ENCODE data around the gene ZNRD2. TPM values are rescaled to one million over a fixed set of nuclear protein-coding genes. Genes with fewer than 3 reads are reported as not detected.

ZNRD2 gene
- total RNA-seq, 1 donor from 2014 or later: 45.1 TPM

GRCh38 chr11:65553301-65554001 is 16.8 kb upstream of the ZNRD2 start:
- H3K27me3 ChIP-seq (ENCODE audit: insufficient read depth, low read length): no peaks in the 10 kb centered on the region
- H3K79me2 ChIP-seq (ENCODE audit: insufficient read depth, low read length): peaks cover 43% of the 10 kb centered on the region
- TF ChIP-seq EZH2 (IDR thresholded peaks at IDR 0.05; ENCODE audit: insufficient read depth, low read length): no peak
- peaks cover 17% of the 10 kb centered on the region for H3K36me3 ChIP-seq (ENCODE audit: insufficient read depth, low read length)
- H4K20me1 ChIP-seq (ENCODE audit: insufficient read depth, low read length): peaks cover 62% of the 10 kb centered on the region
- no peaks in the 10 kb centered on the region for H3K9me3 ChIP-seq (ENCODE audit: insufficient read depth, low read depth, low read length)
- Mint-ChIP-seq H3K36me3 (ENCODE audit: low read depth, unreplicated experiment) (peaks cover 16% of the 10 kb centered on the region), H3K27ac (ENCODE audit: unreplicated experiment) (no peak overlapping the region), H3K4me3 (ENCODE audit: unreplicated experiment) (no peak overlapping the region), H3K4me1 (ENCODE audit: low read depth, unreplicated experiment) (peaks cover 17% of the 10 kb centered on the region), H3K9me3 (ENCODE audit: unreplicated experiment) (peaks cover 3% of the 10 kb centered on the region), H3K27me3 (ENCODE audit: low read depth, unreplicated experiment) (peaks cover 27% of the 10 kb centered on the region)
- no peak overlapping the region for H3K4me3 ChIP-seq (ENCODE audit: insufficient read depth, low read depth, low read length)
- H3K9ac ChIP-seq (ENCODE audit: low read length): no peak overlapping the region
- H3K27ac ChIP-seq (ENCODE audit: low read depth, low read length): no peak overlapping the region
- H3K4me1 ChIP-seq (ENCODE audit: insufficient read depth, low read length): peaks cover 38% of the 10 kb centered on the region
- no peak for FAIRE-seq
- H2AFZ ChIP-seq (ENCODE audit: low read depth, low read length): no peak overlapping the region
- peak overlapping the region; percentile 94 for H3K4me2 ChIP-seq (ENCODE audit: low read length)
- no peak for DNase-seq (ENCODE audit: low read depth)

DNA sequence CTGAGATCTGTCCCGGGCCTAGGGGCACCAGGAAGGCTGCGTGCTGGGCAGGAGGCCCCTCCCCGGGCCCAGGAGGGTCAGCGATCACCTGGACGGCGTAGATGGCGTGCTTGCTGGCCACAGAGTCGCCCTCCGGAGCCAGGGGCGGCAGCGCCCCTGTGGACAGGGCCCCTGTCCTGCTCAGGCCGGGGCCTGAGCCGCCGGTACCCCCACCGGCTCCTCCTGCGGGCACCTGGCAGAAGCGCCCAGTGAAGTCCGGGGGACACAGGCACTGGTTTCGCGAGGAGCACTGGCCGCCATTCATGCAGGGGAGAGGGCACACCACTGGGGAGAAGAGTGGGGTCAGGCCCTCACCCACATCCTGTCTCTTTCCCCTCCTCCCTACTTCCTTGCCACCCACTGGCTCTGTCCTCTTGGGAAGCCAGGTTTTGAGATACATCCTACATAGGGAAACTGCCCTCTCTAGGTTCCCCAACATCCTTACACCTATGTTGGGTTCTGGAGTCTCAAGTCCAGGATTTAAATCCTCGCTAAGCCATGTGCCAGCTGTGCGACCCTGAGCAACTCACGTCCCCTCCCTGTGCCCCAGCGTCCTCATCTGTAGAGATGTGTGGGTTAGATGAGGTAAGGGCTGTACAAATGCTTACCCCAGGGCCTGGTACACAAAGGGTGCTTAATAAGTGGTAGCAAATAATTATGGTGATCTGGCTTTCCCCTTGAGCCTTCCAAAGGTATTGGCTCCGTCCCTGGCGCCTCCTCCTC is 16.0 kb upstream of the ZNRD2 start:
- TF ChIP-seq EZH2 (IDR thresholded peaks at IDR 0.05; ENCODE audit: insufficient read depth, low read length): no peak
- no peak for TF ChIP-seq CTCF (IDR thresholded peaks at IDR 0.05; ENCODE audit: insufficient read depth, low read depth, low read length)
- peaks cover 3% of the 10 kb centered on the region for H3K9me3 Mint-ChIP-seq (ENCODE audit: unreplicated experiment)
- Histone ChIP-seq H3K4me2 (ENCODE audit: low read length) (peak overlapping the region; percentile 94), H3K27me3 (ENCODE audit: insufficient read depth, low read length) (no peaks in the 10 kb centered on the region), H4K20me1 (ENCODE audit: insufficient read depth, low read length) (peaks cover 55% of the 10 kb centered on the region), H3K4me3 (ENCODE audit: insufficient read depth, low read depth, low read length) (no peak overlapping the region), H3K36me3 (ENCODE audit: insufficient read depth, low read length) (peaks cover 11% of the 10 kb centered on the region), H3K9me3 (ENCODE audit: insufficient read depth, low read depth, low read length) (no peaks in the 10 kb centered on the region), H3K79me2 (ENCODE audit: insufficient read depth, low read length) (peaks cover 37% of the 10 kb centered on the region), H3K4me1 (ENCODE audit: insufficient read depth, low read length) (peaks cover 46% of the 10 kb centered on the region), H3K9ac (ENCODE audit: low read length) (peak overlapping the region; percentile 32), H2AFZ (ENCODE audit: low read depth, low read length) (no peak overlapping the region), H3K27ac (ENCODE audit: low read depth, low read length) (no peak overlapping the region)
- no peak for DNase-seq (ENCODE audit: low read depth)
- H3K36me3 Mint-ChIP-seq (ENCODE audit: low read depth, unreplicated experiment): peaks cover 10% of the 10 kb centered on the region
- no peak for FAIRE-seq
- H3K4me3 Mint-ChIP-seq (ENCODE audit: unreplicated experiment): no peak overlapping the region
- peaks cover 22% of the 10 kb centered on the region for H3K27me3 Mint-ChIP-seq (ENCODE audit: low read depth, unreplicated experiment)
- H3K4me1 Mint-ChIP-seq (ENCODE audit: low read depth, unreplicated experiment): peaks cover 19% of the 10 kb centered on the region
- no peak overlapping the region for H3K27ac Mint-ChIP-seq (ENCODE audit: unreplicated experiment)

DNA sequence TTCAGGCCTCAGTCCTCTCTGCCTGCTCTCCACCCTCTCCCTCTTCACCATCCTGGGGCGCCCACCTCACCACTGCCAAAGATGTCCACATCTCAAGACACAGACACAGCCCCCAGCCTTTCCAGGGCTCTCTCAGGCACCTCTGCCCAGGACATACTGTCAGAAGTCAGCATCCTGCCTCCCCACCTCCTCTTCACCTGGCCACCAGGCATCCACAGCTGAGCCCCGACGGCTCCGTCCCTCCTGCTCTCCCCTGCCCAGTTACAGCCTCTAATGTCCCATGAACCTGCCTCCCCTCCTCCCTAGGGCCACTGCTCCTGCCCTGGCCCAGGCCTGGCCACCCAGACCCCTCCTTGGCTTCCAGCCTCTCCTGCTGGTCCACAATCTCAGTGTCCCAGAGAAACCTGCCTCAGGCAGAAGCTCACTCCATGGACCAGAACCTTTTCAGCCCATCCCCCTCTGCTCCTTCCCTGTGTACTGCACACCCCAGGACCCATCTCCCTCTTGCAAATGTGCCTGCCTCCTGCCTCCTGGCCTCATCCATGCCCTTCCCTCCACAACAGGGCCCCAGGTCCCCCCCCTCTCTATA is 15.3 kb upstream of the ZNRD2 start:
- peaks cover 22% of the 10 kb centered on the region for H3K4me1 Mint-ChIP-seq (ENCODE audit: low read depth, unreplicated experiment)
- H3K4me3 Mint-ChIP-seq (ENCODE audit: unreplicated experiment): peak overlapping the region; percentile 54
- peaks cover 21% of the 10 kb centered on the region for H3K27me3 Mint-ChIP-seq (ENCODE audit: low read depth, unreplicated experiment)
- peaks cover 53% of the 10 kb centered on the region for H3K4me1 ChIP-seq (ENCODE audit: insufficient read depth, low read length)
- H3K27me3 ChIP-seq (ENCODE audit: insufficient read depth, low read length): no peaks in the 10 kb centered on the region
- H3K36me3 ChIP-seq (ENCODE audit: insufficient read depth, low read length): peaks cover 10% of the 10 kb centered on the region
- peaks cover 37% of the 10 kb centered on the region for H3K79me2 ChIP-seq (ENCODE audit: insufficient read depth, low read length)
- no peak for FAIRE-seq
- no peak for DNase-seq (ENCODE audit: low read depth)
- H3K9ac ChIP-seq (ENCODE audit: low read length): peak overlapping the region; percentile 32
- peaks cover 10% of the 10 kb centered on the region for H3K36me3 Mint-ChIP-seq (ENCODE audit: low read depth, unreplicated experiment)
- peaks cover 3% of the 10 kb centered on the region for H3K9me3 Mint-ChIP-seq (ENCODE audit: unreplicated experiment)
- peak overlapping the region; percentile 94 for H3K4me2 ChIP-seq (ENCODE audit: low read length)
- no peaks in the 10 kb centered on the region for H3K9me3 ChIP-seq (ENCODE audit: insufficient read depth, low read depth, low read length)
- no peak for TF ChIP-seq CTCF (IDR thresholded peaks at IDR 0.05; ENCODE audit: insufficient read depth, low read depth, low read length)
- no peak for TF ChIP-seq EZH2 (IDR thresholded peaks at IDR 0.05; ENCODE audit: insufficient read depth, low read length)
- H3K27ac Mint-ChIP-seq (ENCODE audit: unreplicated experiment): no peak overlapping the region
- no peak overlapping the region for H3K27ac ChIP-seq (ENCODE audit: low read depth, low read length)
- peaks cover 51% of the 10 kb centered on the region for H4K20me1 ChIP-seq (ENCODE audit: insufficient read depth, low read length)
- no peak overlapping the region for H3K4me3 ChIP-seq (ENCODE audit: insufficient read depth, low read depth, low read length)
- H2AFZ ChIP-seq (ENCODE audit: low read depth, low read length): no peak overlapping the region

Measured in astrocyte (in vitro differentiated cells and primary cell).